K562 (cell line): ENCODE data around the gene HSFX3. TPM values are rescaled to one million over a fixed set of nuclear protein-coding genes. Genes with fewer than 3 reads are reported as not detected.

Experiments
- MGA ChIP-seq: fragments of 450-650 bp; IDR thresholded peaks from 2 replicates; pipeline ENCODE4 v1.6.1; 2016; ENCODE audit warnings: mild to moderate bottlenecking, moderate library complexity
- polyA plus RNA-seq, 8 experiments: library from polyadenylated mRNA; depleted of rRNA in 4 of 8; stranded (reverse) in 5 of 8; unstranded in 3 of 8; fragments of >200 nt; fragmentation: Nextera tagmentation in 2 of 8; fragmentation: Illumina TruSeq in 1 of 8; extraction: Ambion mirVana in 2 of 8; extraction: Trizol in 1 of 8; gene quantifications; 2 replicates each; pipeline versions ENCODE4 v1.2.1 to v1.2.3, GENCODE V29; 2011 to 2014; ENCODE audit warnings: inconsistent platforms in 1 of 8, missing spikeins in 1 of 8
- total RNA-seq, 7 experiments: library from RNA; depleted of rRNA in 6 of 7; stranded (reverse); fragments of >200 nt in 6 of 7; fragmentation: Illumina TruSeq in 2 of 7; extraction: Trizol in 2 of 7; gene quantifications; 2 replicates each; pipeline versions ENCODE4 v1.2.1 to v1.2.3, GENCODE V29; 2011 to 2021; ENCODE audit warnings: low replicate concordance in 1 of 7

The HSFX3 gene
- total and polyA plus RNA-seq, 9 of the 15 experiments (the other 6 are each of a cell fraction or from before 2014, with no cell fraction given), result 0.08 to 0.10 TPM; not detected in 7

- TF ChIP-seq MGA, result no peak
Observed at GRCh38 chrX:149541521-149542047, 8.1 kb downstream of the HSFX3 start (continued).
